B cell (primary cell): ENCODE measurements around the gene AQP10.

Experiments used
- EZH2 ChIP-seq: IDR thresholded peaks from 2 replicates; pipeline ENCODE4 v1.6.1; 2012; ENCODE audit warnings: borderline replicate concordance, low read depth, mild to moderate bottlenecking, moderate library complexity, low read length; ENCODE audit not compliant: insufficient read depth, poor library complexity, severe bottlenecking
- TF ChIP-seq, protein P1 (sequence below): fragments of 200-600 bp; IDR thresholded peaks from one replicate; pipeline ENCODE4 v1.8.0; 2022; ENCODE audit warnings: antibody characterized with exemption, mild to moderate bottlenecking

- TF ChIP-seq, protein P1, sequence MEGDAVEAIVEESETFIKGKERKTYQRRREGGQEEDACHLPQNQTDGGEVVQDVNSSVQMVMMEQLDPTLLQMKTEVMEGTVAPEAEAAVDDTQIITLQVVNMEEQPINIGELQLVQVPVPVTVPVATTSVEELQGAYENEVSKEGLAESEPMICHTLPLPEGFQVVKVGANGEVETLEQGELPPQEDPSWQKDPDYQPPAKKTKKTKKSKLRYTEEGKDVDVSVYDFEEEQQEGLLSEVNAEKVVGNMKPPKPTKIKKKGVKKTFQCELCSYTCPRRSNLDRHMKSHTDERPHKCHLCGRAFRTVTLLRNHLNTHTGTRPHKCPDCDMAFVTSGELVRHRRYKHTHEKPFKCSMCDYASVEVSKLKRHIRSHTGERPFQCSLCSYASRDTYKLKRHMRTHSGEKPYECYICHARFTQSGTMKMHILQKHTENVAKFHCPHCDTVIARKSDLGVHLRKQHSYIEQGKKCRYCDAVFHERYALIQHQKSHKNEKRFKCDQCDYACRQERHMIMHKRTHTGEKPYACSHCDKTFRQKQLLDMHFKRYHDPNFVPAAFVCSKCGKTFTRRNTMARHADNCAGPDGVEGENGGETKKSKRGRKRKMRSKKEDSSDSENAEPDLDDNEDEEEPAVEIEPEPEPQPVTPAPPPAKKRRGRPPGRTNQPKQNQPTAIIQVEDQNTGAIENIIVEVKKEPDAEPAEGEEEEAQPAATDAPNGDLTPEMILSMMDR = no peak
- no peak for TF ChIP-seq EZH2
Measured at GRCh38 chr1:154353966-154354365, 33.1 kb downstream of the AQP10 start.
